Trophoblast cell (in vitro differentiated cells and primary cell): ENCODE measurements around the gene ETV6.

Experiments
- DNase-seq, 2 donors: peaks; one replicate each; pipeline ENCODE4 v3.0.0-alpha.2; 2016
- H2AFZ ChIP-seq: 2 replicates; pipeline ENCODE4 v1.6.1; 2013; ENCODE audit warnings: low read length, moderate library complexity, mild to moderate bottlenecking; ENCODE audit not compliant: insufficient read depth, poor library complexity
- H2AK5ac ChIP-seq: 2 replicates; pipeline ENCODE4 v1.6.1; 2013; ENCODE audit warnings: mild to moderate bottlenecking, low read length
- H2BK120ac ChIP-seq: 2 replicates; pipeline ENCODE4 v1.6.1; 2013; ENCODE audit warnings: low read length, mild to moderate bottlenecking, moderate library complexity; ENCODE audit not compliant: insufficient read depth, poor library complexity
- H2BK12ac ChIP-seq: 2 replicates; pipeline ENCODE4 v1.6.1; 2013; ENCODE audit warnings: mild to moderate bottlenecking, low read length, moderate library complexity
- H2BK5ac ChIP-seq: 2 replicates; pipeline ENCODE4 v1.6.1; 2013; ENCODE audit warnings: low read length, low read depth, moderate library complexity, mild to moderate bottlenecking; ENCODE audit not compliant: poor library complexity
- H3K14ac ChIP-seq: 2 replicates; pipeline ENCODE4 v1.6.1; 2013; ENCODE audit warnings: mild to moderate bottlenecking, low read length
- H3K18ac ChIP-seq: 2 replicates; pipeline ENCODE4 v1.6.1; 2013; ENCODE audit warnings: mild to moderate bottlenecking, low read length
- H3K23ac ChIP-seq: 2 replicates; pipeline ENCODE4 v1.6.1; 2013; ENCODE audit warnings: low read length
- H3K27ac ChIP-seq: 2 replicates; pipeline ENCODE4 v1.5.1; 2013; ENCODE audit warnings: low read depth, mild to moderate bottlenecking, inconsistent platforms, low read length, moderate library complexity
- H3K27me3 ChIP-seq: 2 replicates; pipeline ENCODE4 v1.6.1; 2013; ENCODE audit warnings: inconsistent platforms, mild to moderate bottlenecking, low read length, moderate library complexity; ENCODE audit not compliant: insufficient read depth
- H3K36me3 ChIP-seq, 2 experiments: 1 replicate in 1 of 2; 2 replicates in 1 of 2; pipeline ENCODE4 v1.6.1; 2013; ENCODE audit warnings: low read length in 2 of 2, mild to moderate bottlenecking in 2 of 2, moderate library complexity in 1 of 2; ENCODE audit not compliant: insufficient read depth in 2 of 2, control insufficient read depth in 1 of 2
- H3K4ac ChIP-seq: 2 replicates; pipeline ENCODE4 v1.6.1; 2013; ENCODE audit warnings: low read depth, mild to moderate bottlenecking, low read length, moderate library complexity
- H3K4me1 ChIP-seq, 2 experiments: 1 replicate in 1 of 2; 2 replicates in 1 of 2; pipeline ENCODE4 v1.6.1; 2013; ENCODE audit warnings: low read length in 2 of 2, mild to moderate bottlenecking in 2 of 2, moderate library complexity in 1 of 2; ENCODE audit not compliant: insufficient read depth in 2 of 2, control insufficient read depth in 1 of 2
- H3K4me2 ChIP-seq: 2 replicates; pipeline ENCODE4 v1.6.1; 2013; ENCODE audit warnings: inconsistent platforms, mild to moderate bottlenecking, low read length, moderate library complexity
- H3K4me3 ChIP-seq: 2 replicates; pipeline ENCODE4 v1.5.1; 2013; ENCODE audit warnings: mild to moderate bottlenecking, low read depth, low read length, inconsistent platforms
- H3K79me1 ChIP-seq: one replicate; pipeline ENCODE4 v1.6.1; 2013; ENCODE audit warnings: low read length
- H3K79me2 ChIP-seq: 2 replicates; pipeline ENCODE4 v1.6.1; 2013; ENCODE audit warnings: low read length, mild to moderate bottlenecking; ENCODE audit not compliant: control insufficient read depth, insufficient read depth, poor library complexity
- H3K9ac ChIP-seq: 2 replicates; pipeline ENCODE4 v1.6.1; 2013; ENCODE audit warnings: mild to moderate bottlenecking, low read length
- H3K9me3 ChIP-seq: 2 replicates; pipeline ENCODE4 v1.6.1; 2013; ENCODE audit warnings: low read depth, mild to moderate bottlenecking, control low read depth, inconsistent platforms, low read length; ENCODE audit not compliant: insufficient read depth
- H4K12ac ChIP-seq: 2 replicates; pipeline ENCODE4 v1.6.1; 2013; ENCODE audit warnings: low read depth, mild to moderate bottlenecking, low read length, moderate library complexity
- H4K8ac ChIP-seq: 2 replicates; pipeline ENCODE4 v1.6.1; 2013; ENCODE audit warnings: low read depth, mild to moderate bottlenecking, low read length, moderate library complexity
- H4K91ac ChIP-seq: one replicate; pipeline ENCODE4 v1.6.1; 2013; ENCODE audit warnings: low read depth, mild to moderate bottlenecking, low read length, moderate library complexity
- WGBS: extraction: QIAGEN DNeasy Blood & Tissue Kit; methylation state at CpG from one replicate; pipeline ENCODE4 v1.1.7; 2013; ENCODE audit warnings: missing lambda C conversion rate; ENCODE audit not compliant: insufficient read length, insufficient coverage; ENCODE audit errors: extremely low coverage; 5-methylcytosine and 5-hydroxymethylcytosine counted together

The ETV6 gene

GRCh38 chr12:11759494-11759878 is 110.0 kb downstream of the ETV6 start:
- no peak overlapping the region for H3K23ac ChIP-seq
- no peak overlapping the region for H3K18ac ChIP-seq
- H3K4me1 ChIP-seq, result peaks cover 0 to 6% of the 10 kb centered on the region in 2 experiments
- H4K8ac ChIP-seq, result no peak overlapping the region
- H3K9me3 ChIP-seq, result no peaks in the 10 kb centered on the region
- no peak overlapping the region for H2BK120ac ChIP-seq
- WGBS, result no CpG with 5 or more reads among the region's 5 CpGs
- no peak overlapping the region for H3K27ac ChIP-seq
- DNase-seq, result no peak
- H3K4ac ChIP-seq, result no peak overlapping the region
- H3K79me2 ChIP-seq, result no peaks in the 10 kb centered on the region
- H3K4me2 ChIP-seq, result no peak overlapping the region
- H2AFZ ChIP-seq, result no peak overlapping the region
- no peak overlapping the region for H3K9ac ChIP-seq
- H3K27me3 ChIP-seq, result no peaks in the 10 kb centered on the region
- H4K12ac ChIP-seq, result no peak overlapping the region
- no peak overlapping the region for H2BK5ac ChIP-seq
- no peak overlapping the region for H2BK12ac ChIP-seq
- H3K79me1 ChIP-seq, result no peaks in the 10 kb centered on the region
- H2AK5ac ChIP-seq, result no peak overlapping the region
- no peak overlapping the region for H4K91ac ChIP-seq
- H3K36me3 ChIP-seq, result peaks cover 0 to 3% of the 10 kb centered on the region in 2 experiments
- H3K14ac ChIP-seq, result no peak overlapping the region
- no peak overlapping the region for H3K4me3 ChIP-seq

GRCh38 chr12:11759899-11760298 is 110.4 kb downstream of the ETV6 start:
- no peak for DNase-seq
- no peak overlapping the region for H4K12ac ChIP-seq
- no peaks in the 10 kb centered on the region for H3K9me3 ChIP-seq
- H2AK5ac ChIP-seq, result no peak overlapping the region
- no peaks in the 10 kb centered on the region for H3K79me2 ChIP-seq
- no peak overlapping the region for H3K27ac ChIP-seq
- H3K27me3 ChIP-seq, result no peaks in the 10 kb centered on the region
- H3K4me1 ChIP-seq, result peaks cover 0 to 6% of the 10 kb centered on the region in 2 experiments
- H3K9ac ChIP-seq, result no peak overlapping the region
- H3K18ac ChIP-seq, result no peak overlapping the region
- no peak overlapping the region for H4K91ac ChIP-seq
- H2BK120ac ChIP-seq, result no peak overlapping the region
- H2AFZ ChIP-seq, result no peak overlapping the region
- H3K4me3 ChIP-seq, result no peak overlapping the region
- H3K4ac ChIP-seq, result no peak overlapping the region
- no peak overlapping the region for H4K8ac ChIP-seq
- peaks cover 0 to 3% of the 10 kb centered on the region in 2 experiments for H3K36me3 ChIP-seq
- no peak overlapping the region for H2BK5ac ChIP-seq
- WGBS, result no CpG with 5 or more reads among the region's 3 CpGs
- no peak overlapping the region for H3K4me2 ChIP-seq
- H3K14ac ChIP-seq, result no peak overlapping the region
- H2BK12ac ChIP-seq, result no peak overlapping the region
- H3K79me1 ChIP-seq, result no peaks in the 10 kb centered on the region
- H3K23ac ChIP-seq, result no peak overlapping the region

- Histone ChIP-seq H3K18ac (no peak overlapping the region), H3K36me3 (peaks cover 0 to 3% of the 10 kb centered on the region in 2 experiments), H4K8ac (no peak overlapping the region), H3K4me1 (peaks cover 9 to 15% of the 10 kb centered on the region in 2 experiments), H2AK5ac (no peak overlapping the region), H3K9ac (no peak overlapping the region), H3K4me3 (no peak overlapping the region), H3K23ac (no peak overlapping the region), H3K4ac (no peak overlapping the region), H2AFZ (no peak overlapping the region), H3K27ac (no peak overlapping the region), H4K12ac (no peak overlapping the region), H3K9me3 (no peaks in the 10 kb centered on the region), H3K79me1 (peaks cover 5% of the 10 kb centered on the region), H2BK12ac (no peak overlapping the region), H3K14ac (no peak overlapping the region), H3K79me2 (no peaks in the 10 kb centered on the region), H3K27me3 (no peaks in the 10 kb centered on the region), H3K4me2 (no peak overlapping the region), H2BK5ac (no peak overlapping the region), H2BK120ac (no peak overlapping the region), H4K91ac (no peak overlapping the region)
- no peak for DNase-seq
- WGBS, result no CpG with 5 or more reads among the region's 8 CpGs
Measured at GRCh38 chr12:11761869-11762567, 112.5 kb downstream of the ETV6 start.

- no peak overlapping the region for H3K4me2 ChIP-seq
- H2BK120ac ChIP-seq, result no peak overlapping the region
- H3K14ac ChIP-seq, result no peak overlapping the region
- peaks cover 5% of the 10 kb centered on the region for H3K79me1 ChIP-seq
- no peaks in the 10 kb centered on the region for H3K79me2 ChIP-seq
- H3K23ac ChIP-seq, result no peak overlapping the region
- no peak overlapping the region for H4K8ac ChIP-seq
- H3K9ac ChIP-seq, result no peak overlapping the region
- no peak overlapping the region for H3K18ac ChIP-seq
- H3K27ac ChIP-seq, result no peak overlapping the region
- H4K12ac ChIP-seq, result no peak overlapping the region
- no peaks in the 10 kb centered on the region for H3K9me3 ChIP-seq
- DNase-seq, result no peak
- peaks cover 9 to 15% of the 10 kb centered on the region in 2 experiments for H3K4me1 ChIP-seq
- H3K4ac ChIP-seq, result no peak overlapping the region
- no peak overlapping the region for H4K91ac ChIP-seq
- no peak overlapping the region for H2AFZ ChIP-seq
- no peaks in the 10 kb centered on the region for H3K36me3 ChIP-seq
- no peak overlapping the region for H2BK5ac ChIP-seq
- no peak overlapping the region for H2AK5ac ChIP-seq
- no CpG with 5 or more reads among the region's 9 CpGs for WGBS
- H3K4me3 ChIP-seq, result no peak overlapping the region
- H3K27me3 ChIP-seq, result no peaks in the 10 kb centered on the region
- H2BK12ac ChIP-seq, result no peak overlapping the region
Measured at GRCh38 chr12:11762723-11763326, 113.4 kb downstream of the ETV6 start.
